HG02970 (cell line): ENCODE data around the gene TBC1D3L.
"Not testable (repeated sequence)": the region's sequence is repeated elsewhere in the genome, so short reads cannot be mapped to it uniquely, and the experiment has no call there.

ENCODE experiments used
- ATAC-seq: cut with Tn5 transposase; IDR thresholded peaks from one replicate; pipeline ENCODE4 v1.9.1; 2021; ENCODE audit warnings: mild to moderate bottlenecking, moderate library complexity, moderate number of reproducible peaks; ENCODE audit not compliant: unreplicated experiment, low FRiP score

Gene TBC1D3L

DNA sequence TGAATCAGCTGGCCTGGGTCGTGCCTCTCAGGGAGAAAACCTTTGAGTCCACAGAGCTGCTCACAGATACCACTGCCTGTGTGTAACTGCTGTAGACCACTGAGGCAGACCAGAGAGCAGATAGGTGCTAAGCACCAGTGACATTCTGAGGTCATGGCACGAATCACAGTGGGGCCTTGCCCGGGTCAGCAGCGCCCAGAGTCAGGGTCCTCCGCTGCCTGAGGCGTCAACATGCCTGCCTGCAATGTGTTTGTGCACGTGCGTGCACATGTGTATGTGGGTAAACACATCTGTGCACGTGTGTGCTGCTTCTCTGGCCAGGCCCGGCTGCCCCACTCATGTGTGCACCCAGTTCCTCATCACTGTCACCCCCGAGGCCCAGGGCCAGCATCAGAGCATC is at the start of gene TBC1D3L:
TSS of gene TBC1D3L (minus strand) at position 101 of the 400 bp plus-strand sequence. CDS start 1,540 bp downstream, outside the sequence.
- ATAC-seq: not testable (repeated sequence)

DNA sequence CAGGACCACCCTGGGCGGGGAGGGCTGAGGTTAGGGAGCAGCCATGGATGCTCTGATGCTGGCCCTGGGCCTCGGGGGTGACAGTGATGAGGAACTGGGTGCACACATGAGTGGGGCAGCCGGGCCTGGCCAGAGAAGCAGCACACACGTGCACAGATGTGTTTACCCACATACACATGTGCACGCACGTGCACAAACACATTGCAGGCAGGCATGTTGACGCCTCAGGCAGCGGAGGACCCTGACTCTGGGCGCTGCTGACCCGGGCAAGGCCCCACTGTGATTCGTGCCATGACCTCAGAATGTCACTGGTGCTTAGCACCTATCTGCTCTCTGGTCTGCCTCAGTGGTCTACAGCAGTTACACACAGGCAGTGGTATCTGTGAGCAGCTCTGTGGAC is 14.8 kb upstream of the TBC1D3L start, which contains the start of gene TBC1D3D:
TSS of gene TBC1D3D (plus strand) at position 301 of the 400 bp plus-strand sequence. CDS start 1,585 bp downstream, outside the sequence.
- ATAC-seq: not testable (repeated sequence)
